Measurements from ENCODE around the gene GAK.

GAK gene

GRCh38 chr4:820230-821172 is 111.6 kb downstream of the GAK start:
- DNase-seq (ENCODE audit: low spot score), result no peak
- no peak for TF ChIP-seq CTCF (IDR thresholded peaks at IDR 0.05; ENCODE audit: extremely low read depth, missing control alignments)

GRCh38 chr4:819401-820229 is 112.5 kb downstream of the GAK start:
- no peak for TF ChIP-seq CTCF (IDR thresholded peaks at IDR 0.05; ENCODE audit: extremely low read depth, missing control alignments)
- no peak for DNase-seq (ENCODE audit: low spot score)

GRCh38 chr4:818106-818921 is 113.8 kb downstream of the GAK start:
- no peak for TF ChIP-seq CTCF (IDR thresholded peaks at IDR 0.05; ENCODE audit: extremely low read depth, missing control alignments)
- DNase-seq (ENCODE audit: low spot score), result no peak

- no peak for DNase-seq (ENCODE audit: low spot score)
- no peak for TF ChIP-seq CTCF (IDR thresholded peaks at IDR 0.05; ENCODE audit: extremely low read depth, missing control alignments)
Measured at GRCh38 chr4:815464-816146, 116.5 kb downstream of the GAK start.

- no peak for TF ChIP-seq CTCF (IDR thresholded peaks at IDR 0.05; ENCODE audit: extremely low read depth, missing control alignments)
Measured at GRCh38 chr4:814312-814850, 117.7 kb downstream of the GAK start.

GRCh38 chr4:813900-814299 is 118.2 kb downstream of the GAK start:
- no peak for TF ChIP-seq CTCF (IDR thresholded peaks at IDR 0.05; ENCODE audit: extremely low read depth, missing control alignments)
- DNase-seq (ENCODE audit: low spot score), result no peak

More at GRCh38 chr4:814312-814850, 117.7 kb downstream of the GAK start:
- DNase-seq (ENCODE audit: low spot score), result no peak
